Adrenal gland (tissue), 12 donors: ENCODE data around the gene GPC3. TPM values are rescaled to one million over a fixed set of nuclear protein-coding genes. Genes with fewer than 3 reads are reported as not detected.
"Not testable (repeated sequence)": the region's sequence is repeated elsewhere in the genome, so short reads cannot be mapped to it uniquely, and the experiment has no call there.

Experiments
- DNase-seq, 7 donors: peaks; one replicate each; pipeline ENCODE4 v3.0.0-alpha.2; 2019 to 2020
- H3K27ac ChIP-seq, 5 donors: fragments of 200-600 bp; sonication (generic) in 4 of 5; 1 replicate in 3 of 5; 2 replicates in 2 of 5; pipeline versions ENCODE4 v1.5.1 to v1.8.0; 2016 to 2020; ENCODE audit warnings: mild to moderate bottlenecking in 1 of 5
- H3K27me3 ChIP-seq: fragments of 200-600 bp; 2 replicates; pipeline ENCODE4 v1.8.0; 2021
- H3K36me3 ChIP-seq, 2 donors: fragments of 200-600 bp; replicated peaks in 1 of 2; 1 replicate in 1 of 2; 2 replicates in 1 of 2; pipeline versions ENCODE4 v1.5.1 to v1.8.0; 2018 to 2022
- H3K4me1 ChIP-seq, 2 donors: fragments of 200-600 bp; replicated peaks in 1 of 2; 1 replicate in 1 of 2; 2 replicates in 1 of 2; pipeline versions ENCODE4 v1.5.1 to v1.8.0; 2018 to 2021
- H3K4me3 ChIP-seq, 4 donors: fragments of 200-600 bp; sonication (generic) in 3 of 4; one replicate each; pipeline ENCODE4 v1.5.1; 2016 to 2018
- H3K9me3 ChIP-seq, 3 donors: fragments of 200-600 bp; sonication (generic) in 1 of 3; replicated peaks in 1 of 3; 1 replicate in 2 of 3; 2 replicates in 1 of 3; pipeline versions ENCODE4 v1.5.1 to v1.8.0; 2016 to 2021
- CTCF ChIP-seq, 6 experiments: fragments of 450-650 bp in 4 of 6; fragments of 200-600 bp in 2 of 6; sonication (generic) in 1 of 6; IDR thresholded peaks; 1 replicate in 5 of 6; 2 replicates in 1 of 6; pipeline versions ENCODE4 v1.5.1 to v1.8.0; 2016 to 2021; ENCODE audit warnings: antibody characterized with exemption in 6 of 6, mild to moderate bottlenecking in 2 of 6, moderate library complexity in 1 of 6
- POLR2A ChIP-seq, 2 donors: fragments of 450-650 bp; IDR thresholded peaks; one replicate each; pipeline ENCODE4 v1.6.1; 2017; ENCODE audit warnings: antibody characterized with exemption in 2 of 2, mild to moderate bottlenecking in 2 of 2, moderate library complexity in 1 of 2
- WGBS, 4 donors: extraction: QIAGEN DNeasy Blood & Tissue Kit in 2 of 4; methylation state at CpG; one replicate each; pipeline versions ENCODE4 v1.1.5 to v1.1.7; 2013 to 2017; 5-methylcytosine and 5-hydroxymethylcytosine counted together
- intact Hi-C, 2 donors: fragments of 100-400 bp; cut with DNase I; formaldehyde crosslinking; loops; one replicate each; pipeline versions ENCODE4 v1.14.1 to v1.15.0; 2022 to 2023
- polyA plus RNA-seq, 3 donors: library from polyadenylated mRNA; stranded (reverse); fragments of 200-250 nt in 2 of 3; fragments of 350-450 nt in 1 of 3; fragmentation: Illumina TruSeq in 1 of 3; extraction: RNeasy Lipid Tissue Mini Kit (QIAGEN cat#74804) in 1 of 3; gene quantifications; one replicate each; pipeline ENCODE4 v1.2.3, GENCODE V29; 2013 to 2014
- total RNA-seq, 9 donors: library from RNA; depleted of rRNA in 4 of 9; stranded (reverse); fragments of >200 nt in 4 of 9; fragments of 120-200 nt in 1 of 9; fragmentation: NEBNext Ultra II Directional in 1 of 9; extraction: Animal tissue kit (Norgen Biotek cat#: 25700) in 1 of 9; gene quantifications; one replicate each; pipeline versions ENCODE4 v1.1.0 to v1.2.4, GENCODE V29; 2013 to 2023
- donor health status: healthy with polysubstance abuse.
- donor health status: Bipolar disorder and iron deficiency.
- donor health status: DM: yes; HTN: yes; CAD: no.
- donor health status: DM: no; HTN: no; CAD: no.
- donor health status: DM: no; HTN: no; CAD: no.
- donor health status: DM: yes; HTN: yes; CAD: no.

GPC3 gene
- total and polyA plus RNA-seq, 12 donors, result 3.5 to 56.7 (median 20.9) TPM

GRCh38 chrX:133633950-133634349 lies 351.4 kb downstream of the GPC3 start:
- H3K4me3 ChIP-seq, result no peak overlapping the region
- H3K27ac ChIP-seq, result no peak overlapping the region
- H3K36me3 ChIP-seq, result no peaks in the 10 kb centered on the region
- DNase-seq, result no peak
- no peaks in the 10 kb centered on the region for H3K4me1 ChIP-seq
- 56 to 90% (median 69%) methylated on average over 1 of the region's 1 CpG for whole genome bisulfite sequencing, 4 donors
- no peak for TF ChIP-seq POLR2A (IDR thresholded peaks at IDR 0.05)
- no peak for TF ChIP-seq CTCF (IDR thresholded peaks at IDR 0.05)
- no peaks in the 10 kb centered on the region for H3K9me3 ChIP-seq
- H3K27me3 ChIP-seq, result peaks cover 5% of the 10 kb centered on the region
- intact Hi-C loops, result no loop called here

DNA sequence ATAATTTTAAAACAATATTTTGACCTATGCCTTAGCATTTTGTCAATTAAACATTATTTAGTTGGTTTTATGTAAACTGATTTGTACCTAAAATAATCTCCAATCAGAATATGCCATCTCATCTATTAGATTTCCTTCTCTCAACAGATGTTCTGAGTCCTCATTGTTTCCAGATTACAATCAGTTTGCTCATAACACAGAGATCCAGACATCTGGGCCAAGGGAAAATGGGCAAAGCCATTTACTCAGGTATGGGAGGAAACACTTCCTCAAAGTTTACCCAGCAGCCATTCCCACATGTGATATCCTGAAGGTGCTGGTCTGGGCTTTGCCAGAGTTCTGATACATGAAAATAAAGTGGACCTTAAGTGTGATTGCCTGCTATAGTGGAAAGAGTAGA lies 352.2 kb downstream of the GPC3 start:
- H3K4me3 ChIP-seq, result no peak overlapping the region
- DNase-seq, result no peak
- H3K4me1 ChIP-seq, result no peaks in the 10 kb centered on the region
- no peak overlapping the region for H3K27ac ChIP-seq
- H3K27me3 ChIP-seq, result peaks cover 5% of the 10 kb centered on the region
- intact Hi-C loops, result no loop called here
- no peaks in the 10 kb centered on the region for H3K36me3 ChIP-seq
- TF ChIP-seq POLR2A (IDR thresholded peaks at IDR 0.05) (no peak), CTCF (IDR thresholded peaks at IDR 0.05) (no peak)
- no peaks in the 10 kb centered on the region for H3K9me3 ChIP-seq

- Histone ChIP-seq H3K4me1 (no peaks in the 10 kb centered on the region), H3K9me3 (no peaks in the 10 kb centered on the region), H3K27ac (no peak overlapping the region), H3K27me3 (peaks cover 5% of the 10 kb centered on the region), H3K4me3 (no peak overlapping the region), H3K36me3 (no peaks in the 10 kb centered on the region)
- no peak for DNase-seq
- TF ChIP-seq POLR2A (IDR thresholded peaks at IDR 0.05) (no peak), CTCF (IDR thresholded peaks at IDR 0.05) (no peak)
- intact Hi-C loops, result no loop called here
- 13 to 52% (median 40%) methylated on average over 1 to 4 of the region's 4 CpGs for WGBS, 4 donors
These were observed 355.0 kb downstream of the GPC3 start for GRCh38 chrX:133630362-133630761.

DNA sequence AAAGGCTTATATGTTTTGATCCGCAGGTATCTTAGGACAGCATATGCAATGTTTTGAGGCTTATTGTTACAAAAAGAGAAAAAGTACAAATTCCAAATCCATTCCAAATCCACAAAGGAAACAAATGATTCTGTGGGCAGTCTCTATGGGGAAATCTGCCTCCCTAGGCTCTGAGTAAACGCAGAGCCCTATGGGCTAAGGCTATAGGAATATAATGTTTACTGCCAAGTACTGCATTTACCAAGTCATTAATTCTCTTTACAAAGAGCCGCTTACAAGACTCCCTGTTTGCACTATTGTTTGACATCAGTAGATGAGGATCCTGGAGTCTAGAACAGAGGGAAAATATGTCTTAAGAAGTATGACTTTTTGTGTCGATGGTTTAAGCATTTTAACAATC lies 357.7 kb downstream of the GPC3 start:
- TF ChIP-seq POLR2A (IDR thresholded peaks at IDR 0.05), result no peak
- TF ChIP-seq CTCF (IDR thresholded peaks at IDR 0.05), result no peak

DNA sequence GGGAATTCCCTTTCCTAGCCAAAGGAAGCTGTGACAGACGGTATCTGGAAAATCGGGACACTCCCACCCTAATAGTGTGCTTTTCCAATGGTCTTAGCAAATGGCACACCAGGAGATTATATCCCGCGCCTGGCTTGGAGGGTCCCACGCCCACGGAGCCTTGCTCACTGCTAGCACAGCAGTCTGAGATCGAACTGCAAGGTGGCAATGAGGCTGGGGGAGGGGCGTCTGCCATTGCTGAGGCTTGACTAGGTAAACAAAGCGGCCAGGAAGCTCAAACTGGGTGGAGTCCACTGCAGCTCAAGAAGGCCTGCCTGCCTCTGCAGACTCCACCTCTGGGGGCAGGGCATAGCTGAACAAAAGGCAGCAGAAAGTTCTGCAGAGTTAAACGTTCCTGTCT lies 364.0 kb downstream of the GPC3 start:
- H3K4me1 ChIP-seq, intact Hi-C loops, DNase-seq, H3K9me3 ChIP-seq, H3K27me3 ChIP-seq, H3K36me3 ChIP-seq, H3K27ac ChIP-seq, H3K4me3 ChIP-seq: not testable (repeated sequence)
- 83 to 92% (median 89%) methylated on average over 8 to 10 of the region's 10 CpGs; no CpG with 5 or more reads in 1 of the 4 donors for WGBS, 4 donors

More for the DNA sequence above, 357.7 kb downstream of the GPC3 start:
- WGBS, 4 donors, result 76 to 90% (median 84%) methylated on average over 4 of the region's 4 CpGs
- H3K4me1 ChIP-seq, result no peaks in the 10 kb centered on the region
- DNase-seq, result no peak
- no peaks in the 10 kb centered on the region for H3K27me3 ChIP-seq
- H3K27ac ChIP-seq, result no peak overlapping the region
- intact Hi-C loops, result no loop called here
- H3K9me3 ChIP-seq, result no peaks in the 10 kb centered on the region
- H3K4me3 ChIP-seq, result no peak overlapping the region
- H3K36me3 ChIP-seq, result no peaks in the 10 kb centered on the region
